Nephron (organoid): ENCODE measurements around the gene LRPAP1.
A peak's percentile ranks its signal among the peaks of the same experiment; 100 is the strongest.
"Not testable (repeated sequence)": the region's sequence is repeated elsewhere in the genome, so short reads cannot be mapped to it uniquely, and the experiment has no call there.

Experiments used
- H3K27ac Mint-ChIP-seq, 3 experiments: 2 replicates each; pipeline ENCODE4 v1.8.0; 2020; ENCODE audit warnings: mixed read lengths in 3 of 3, mild to moderate bottlenecking in 2 of 3, moderate library complexity in 1 of 3
- H3K27me3 Mint-ChIP-seq: 2 replicates; pipeline ENCODE4 v1.8.0; 2021; ENCODE audit warnings: low read depth, mild to moderate bottlenecking, moderate library complexity, mixed read lengths
- H3K36me3 Mint-ChIP-seq: 2 replicates; pipeline ENCODE4 v1.8.0; 2020; ENCODE audit warnings: low read depth, mixed read lengths
- H3K4me1 Mint-ChIP-seq: 2 replicates; pipeline ENCODE4 v1.8.0; 2020; ENCODE audit warnings: mixed read lengths
- H3K4me3 Mint-ChIP-seq, 3 experiments: 2 replicates each; pipeline ENCODE4 v1.8.0; 2020; ENCODE audit warnings: mild to moderate bottlenecking in 3 of 3, mixed read lengths in 3 of 3, moderate library complexity in 2 of 3
- H3K9me3 Mint-ChIP-seq: 2 replicates; pipeline ENCODE4 v1.8.0; 2020; ENCODE audit warnings: mixed read lengths
- TF ChIP-seq, protein P1 (sequence below), 3 experiments: fragments of 200-600 bp; sonication (generic); IDR thresholded peaks; one replicate each; pipeline ENCODE4 v1.5.0; 2021; ENCODE audit warnings: antibody characterized with exemption in 3 of 3; ENCODE audit not compliant: unreplicated experiment in 3 of 3

LRPAP1 gene

DNA sequence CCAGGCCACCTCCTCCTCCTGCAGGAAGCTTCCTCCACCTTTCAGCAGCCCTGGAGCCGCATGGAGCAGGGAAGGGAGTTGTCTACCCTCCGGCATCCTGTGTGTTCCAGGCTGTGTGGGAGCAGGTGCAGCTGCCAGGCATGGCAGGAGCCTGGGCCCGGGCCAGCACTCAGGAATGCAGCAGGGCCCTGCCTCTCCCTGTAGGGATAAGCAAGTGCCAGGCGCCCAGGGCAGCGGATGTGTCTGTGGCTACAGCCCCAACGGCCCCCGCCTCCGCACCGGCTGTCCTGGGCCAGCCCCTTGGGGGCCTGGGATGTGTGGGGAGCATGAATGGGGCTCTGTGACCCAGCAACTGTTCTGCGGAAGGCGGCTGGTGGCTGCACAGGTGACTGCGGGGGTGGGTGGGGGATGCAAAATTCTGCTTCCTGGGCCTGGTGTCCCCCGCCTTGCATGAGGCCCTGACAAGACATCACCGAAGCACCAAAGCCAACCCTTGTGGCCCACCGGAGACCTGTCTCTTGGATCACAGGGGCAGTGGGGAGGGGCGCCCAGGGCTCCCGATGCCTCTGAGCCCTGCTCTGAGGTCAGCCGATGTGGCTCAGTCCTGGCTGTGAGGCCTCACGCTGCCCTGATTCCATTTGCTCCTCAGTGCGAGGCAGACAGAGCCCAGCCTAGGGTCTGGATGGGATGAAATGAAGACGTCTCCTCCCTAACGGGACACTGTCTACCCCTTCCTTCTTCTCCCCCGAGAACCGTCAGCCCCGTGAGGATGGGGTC lies 70.5 kb downstream of the LRPAP1 start:
- Mint-ChIP-seq H3K4me3 (peak overlapping the region in 2 of 3 experiments; percentile 73 to 77), H3K4me1 (peaks cover 26% of the 10 kb centered on the region), H3K36me3 (no peaks in the 10 kb centered on the region), H3K27ac (peak overlapping the region; percentile 79 to 90 (median 85)), H3K27me3 (peaks cover 29% of the 10 kb centered on the region), H3K9me3 (peaks cover 13% of the 10 kb centered on the region)
- TF ChIP-seq, protein P1, sequence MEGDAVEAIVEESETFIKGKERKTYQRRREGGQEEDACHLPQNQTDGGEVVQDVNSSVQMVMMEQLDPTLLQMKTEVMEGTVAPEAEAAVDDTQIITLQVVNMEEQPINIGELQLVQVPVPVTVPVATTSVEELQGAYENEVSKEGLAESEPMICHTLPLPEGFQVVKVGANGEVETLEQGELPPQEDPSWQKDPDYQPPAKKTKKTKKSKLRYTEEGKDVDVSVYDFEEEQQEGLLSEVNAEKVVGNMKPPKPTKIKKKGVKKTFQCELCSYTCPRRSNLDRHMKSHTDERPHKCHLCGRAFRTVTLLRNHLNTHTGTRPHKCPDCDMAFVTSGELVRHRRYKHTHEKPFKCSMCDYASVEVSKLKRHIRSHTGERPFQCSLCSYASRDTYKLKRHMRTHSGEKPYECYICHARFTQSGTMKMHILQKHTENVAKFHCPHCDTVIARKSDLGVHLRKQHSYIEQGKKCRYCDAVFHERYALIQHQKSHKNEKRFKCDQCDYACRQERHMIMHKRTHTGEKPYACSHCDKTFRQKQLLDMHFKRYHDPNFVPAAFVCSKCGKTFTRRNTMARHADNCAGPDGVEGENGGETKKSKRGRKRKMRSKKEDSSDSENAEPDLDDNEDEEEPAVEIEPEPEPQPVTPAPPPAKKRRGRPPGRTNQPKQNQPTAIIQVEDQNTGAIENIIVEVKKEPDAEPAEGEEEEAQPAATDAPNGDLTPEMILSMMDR (IDR thresholded peaks at IDR 0.05; ENCODE audit: unreplicated experiment in 3 of 3): no peak

DNA sequence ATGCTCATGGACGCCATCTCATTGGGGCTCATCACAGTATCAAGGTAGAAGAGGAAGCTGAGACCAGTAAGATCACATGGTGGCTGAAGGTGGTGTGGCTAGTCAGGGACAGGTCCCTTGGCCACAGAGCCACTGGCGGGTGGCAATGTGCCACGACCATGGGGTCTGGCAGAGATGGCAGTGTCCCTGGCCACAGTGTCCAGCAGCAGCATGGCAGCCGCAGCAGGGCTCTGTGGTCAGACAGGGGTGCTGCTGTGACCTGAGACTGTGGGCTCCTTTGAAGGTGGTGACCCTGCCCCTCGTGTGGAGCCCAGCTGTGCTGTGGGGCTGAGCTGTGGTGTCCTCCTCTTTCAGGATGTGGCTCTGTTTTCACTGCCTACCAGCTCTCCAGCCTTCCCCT lies 71.3 kb downstream of the LRPAP1 start:
- TF ChIP-seq, protein P1 (IDR thresholded peaks at IDR 0.05; ENCODE audit: unreplicated experiment in 3 of 3): no peak
- H3K36me3 Mint-ChIP-seq: no peaks in the 10 kb centered on the region
- peaks cover 26% of the 10 kb centered on the region for H3K4me1 Mint-ChIP-seq
- H3K27ac Mint-ChIP-seq: peak overlapping the region; percentile 79 to 90 (median 85)
- H3K4me3 Mint-ChIP-seq: no peak overlapping the region
- H3K9me3 Mint-ChIP-seq: peaks cover 15% of the 10 kb centered on the region
- H3K27me3 Mint-ChIP-seq: peaks cover 32% of the 10 kb centered on the region

DNA sequence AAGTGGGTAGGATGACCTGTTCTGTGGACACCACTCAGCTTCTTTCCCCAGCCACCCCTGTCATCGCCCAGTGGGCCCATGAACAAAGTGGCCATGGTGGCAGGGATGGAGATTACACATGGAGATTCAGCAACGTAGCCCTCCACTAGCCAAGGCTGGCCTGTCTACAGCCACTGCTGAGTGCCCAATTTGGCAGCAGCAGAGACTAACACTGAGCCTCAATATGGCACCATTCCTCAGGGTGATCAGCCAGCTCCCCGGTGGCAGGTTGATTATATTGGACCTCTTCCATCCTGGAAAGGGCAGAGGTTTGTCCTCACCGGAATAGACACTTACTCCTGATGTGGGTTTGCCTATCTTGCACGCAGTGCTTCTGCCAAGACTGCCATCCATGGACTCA lies 73.1 kb downstream of the LRPAP1 start:
- H3K27ac Mint-ChIP-seq: not testable (repeated sequence)
- peaks cover 24% of the 10 kb centered on the region for H3K9me3 Mint-ChIP-seq
- peak overlapping the region in 1 of 3 experiments; percentile 2 for H3K4me3 Mint-ChIP-seq

DNA sequence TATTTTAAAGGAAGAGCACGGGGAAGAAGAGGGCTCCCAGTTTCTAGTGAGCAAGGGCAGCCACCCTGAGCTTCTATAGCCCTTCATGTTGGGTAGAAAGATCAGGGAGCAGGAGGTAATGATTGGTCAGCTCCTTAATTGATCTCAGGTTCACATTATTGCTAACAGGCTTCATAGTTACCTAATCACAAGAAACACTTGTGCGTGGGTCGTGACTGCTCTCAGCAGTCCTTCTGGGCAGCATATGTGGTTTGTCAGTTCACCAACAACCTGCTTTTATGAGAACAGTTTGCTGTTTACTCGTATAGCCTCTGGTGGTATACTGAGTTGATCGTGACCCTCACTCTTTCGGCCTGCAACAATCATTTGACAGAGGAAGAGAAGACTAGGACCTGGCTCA lies 73.9 kb downstream of the LRPAP1 start:
- peak overlapping the region in 1 of 3 experiments; percentile 2 for H3K4me3 Mint-ChIP-seq
- H3K27ac Mint-ChIP-seq: no peak overlapping the region
- TF ChIP-seq, protein P1 (IDR thresholded peaks at IDR 0.05; ENCODE audit: unreplicated experiment in 3 of 3): no peak
- peaks cover 23% of the 10 kb centered on the region for H3K27me3 Mint-ChIP-seq
- H3K36me3 Mint-ChIP-seq: peaks cover 7% of the 10 kb centered on the region
- H3K9me3 Mint-ChIP-seq: peaks cover 24% of the 10 kb centered on the region
- peaks cover 21% of the 10 kb centered on the region for H3K4me1 Mint-ChIP-seq

More for the DNA sequence above, 73.1 kb downstream of the LRPAP1 start:
- H3K36me3 Mint-ChIP-seq: not testable (repeated sequence)
- peaks cover 21% of the 10 kb centered on the region for H3K4me1 Mint-ChIP-seq
- H3K27me3 Mint-ChIP-seq: peaks cover 23% of the 10 kb centered on the region

DNA sequence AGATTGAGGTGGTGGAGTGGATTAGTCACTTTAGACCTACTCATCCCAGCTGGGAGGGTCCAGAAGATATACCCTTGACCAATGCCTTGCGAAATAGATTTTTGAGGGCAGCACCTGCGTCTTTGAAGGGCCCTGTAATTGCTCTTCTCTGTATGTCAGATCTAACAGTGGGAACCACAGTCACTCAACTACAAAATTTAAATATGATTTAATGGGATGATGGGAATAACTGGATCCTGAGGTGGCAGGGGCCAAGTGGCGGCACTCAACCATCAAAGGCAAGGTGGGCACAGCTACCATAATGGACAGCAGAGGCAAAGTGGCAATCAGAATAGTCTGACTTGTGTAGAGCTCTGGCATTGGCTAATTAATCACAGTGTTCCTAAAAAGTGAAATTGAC lies 76.6 kb downstream of the LRPAP1 start:
- H3K4me3 Mint-ChIP-seq, H3K27ac Mint-ChIP-seq, H3K36me3 Mint-ChIP-seq: not testable (repeated sequence)
- Mint-ChIP-seq H3K4me1 (peaks cover 12% of the 10 kb centered on the region), H3K9me3 (peaks cover 24% of the 10 kb centered on the region), H3K27me3 (peaks cover 18% of the 10 kb centered on the region)
